GM12878 (cell line): ENCODE results near the gene SLC35F2. TPM values are rescaled to one million over a fixed set of nuclear protein-coding genes. Genes with fewer than 3 reads are reported as not detected.

Experiments used
- ATAC-seq: fragments of 200-7000 bp; cut with Tn5 transposase; 3 replicates; pipeline ENCODE4 v1.9.1; 2020; ENCODE audit warnings: mild to moderate bottlenecking, moderate library complexity
- BruUV-seq: library from RNA; stranded (reverse); fragments of 400-500 nt; replicated peaks from 2 replicates; lab custom pipeline; 2021; lab: Mats Ljungman, UMichigan
- CTCF ChIA-PET: fragments of 300-600 bp; sonication (Branson Sonifier 250); formaldehyde crosslinking; extraction: SDS; loops from one replicate; lab custom pipeline; 2021; ENCODE audit warnings: inconsistent platforms; lab: Yijun Ruan, JAX
- POLR2A ChIA-PET: fragments of 350-600 bp; formaldehyde crosslinking; extraction: SDS; loops from one replicate; lab custom pipeline; 2021; ENCODE audit warnings: inconsistent platforms; lab: Charles Lee
- RAD21 ChIA-PET: fragments of 300-600 bp; sonication (Branson Sonifier 250); formaldehyde crosslinking; loops from one replicate; lab custom pipeline; 2023; ENCODE audit warnings: antibody characterized with exemption; ENCODE audit not compliant: unreplicated experiment; lab: Charles Lee
- SMC1A ChIA-PET: fragments of 300-600 bp; sonication (Branson Sonifier 250); formaldehyde crosslinking; loops from one replicate; lab custom pipeline; 2023; ENCODE audit not compliant: unreplicated experiment, uncharacterized antibody; lab: Charles Lee
- DNase-seq: peaks from one replicate; pipeline ENCODE4 v3.0.0-alpha.2; 2011; ENCODE audit warnings: low read depth, low spot score
- FAIRE-seq: peaks from 3 replicates; lab custom pipeline; 2011; peaks lifted over from hg19 to GRCh38; lab: Jason Lieb, UNC
- H2AFZ ChIP-seq: 2 replicates; pipeline ENCODE4 v1.6.0; 2011; ENCODE audit warnings: low read depth, low read length, control low read depth; ENCODE audit not compliant: control insufficient read depth
- H3K27ac ChIP-seq: 2 replicates; pipeline ENCODE4 v1.5.1; 2011; ENCODE audit warnings: control low read depth; ENCODE audit not compliant: control insufficient read depth, insufficient read depth
- H3K27me3 ChIP-seq, 2 experiments: replicated peaks in 1 of 2; 2 replicates each; pipeline versions ENCODE4 v1.6.0 to v1.6.1; 2011; ENCODE audit warnings: low read length in 1 of 2; ENCODE audit not compliant: control insufficient read depth in 2 of 2, insufficient read depth in 2 of 2
- H3K36me3 ChIP-seq, 2 experiments: 2 replicates each; pipeline ENCODE4 v1.5.1; 2011; ENCODE audit warnings: low read length in 1 of 2; ENCODE audit not compliant: control insufficient read depth in 2 of 2, insufficient read depth in 2 of 2
- H3K4me1 ChIP-seq: 2 replicates; pipeline ENCODE4 v1.6.1; 2011; ENCODE audit warnings: mild to moderate bottlenecking, low read length, moderate library complexity, mixed read lengths; ENCODE audit not compliant: control insufficient read depth, insufficient read depth
- H3K4me2 ChIP-seq: 2 replicates; pipeline ENCODE4 v1.6.0; 2011; ENCODE audit warnings: control low read depth; ENCODE audit not compliant: control insufficient read depth, insufficient read depth
- H3K4me3 ChIP-seq: fragments of 200-600 bp; sonication (generic); 2 replicates; pipeline ENCODE4 v1.5.1; 2016
- H3K79me2 ChIP-seq: 2 replicates; pipeline ENCODE4 v1.6.0; 2011; ENCODE audit warnings: low read length; ENCODE audit not compliant: control insufficient read depth, insufficient read depth
- H3K9ac ChIP-seq: 2 replicates; pipeline ENCODE4 v1.8.0; 2011; ENCODE audit warnings: low read length, control low read depth, mixed read lengths; ENCODE audit not compliant: control insufficient read depth, insufficient read depth
- H3K9me3 ChIP-seq: replicated peaks from 3 replicates; pipeline ENCODE4 v1.5.1; 2011; ENCODE audit warnings: mild to moderate bottlenecking, low read length; ENCODE audit not compliant: control insufficient read depth, insufficient read depth
- H4K20me1 ChIP-seq: 2 replicates; pipeline ENCODE4 v1.6.0; 2011; ENCODE audit not compliant: control insufficient read depth, insufficient read depth
- EED ChIP-seq: sonication (generic); IDR thresholded peaks from 2 replicates; pipeline ENCODE4 v1.6.1; 2016; ENCODE audit warnings: antibody characterized with exemption, low read depth
- HCFC1 ChIP-seq: fragments of 150-350 bp; IDR thresholded peaks from 2 replicates; pipeline ENCODE4 v1.6.1; 2014; ENCODE audit warnings: low read length
- SPI1 ChIP-seq: IDR thresholded peaks from 2 replicates; pipeline ENCODE4 v1.6.1; 2011; ENCODE audit warnings: low read depth, mild to moderate bottlenecking, low read length, moderate library complexity, borderline replicate concordance; ENCODE audit not compliant: insufficient read depth
- ZNF24 ChIP-seq: fragments of 450-650 bp; IDR thresholded peaks from 2 replicates; pipeline ENCODE4 v1.6.1; 2017; ENCODE audit warnings: antibody characterized with exemption, mild to moderate bottlenecking
- WGBS: methylation state at CpG from one replicate; pipeline ENCODE4 v1.1.6; 2016; ENCODE audit warnings: low lambda C conversion rate; ENCODE audit not compliant: insufficient replicate concordance, insufficient coverage; ENCODE audit errors: missing lambda C conversion rate; 5-methylcytosine and 5-hydroxymethylcytosine counted together
- in situ Hi-C: fragments of 300-500 bp; cut with MboI; formaldehyde crosslinking; loops from 9 replicates; pipeline ENCODE4 v1.14.3; 2018; ENCODE audit warnings: mixed read lengths
- intact Hi-C: fragments of 100-400 bp; cut with micrococcal nuclease; formaldehyde crosslinking; loops from one replicate; pipeline ENCODE4 v1.14.2; 2022; ENCODE audit not compliant: unreplicated experiment
- polyA plus RNA-seq, 11 experiments: library from polyadenylated mRNA; depleted of rRNA in 4 of 11; unstranded in 6 of 11; stranded (reverse) in 5 of 11; fragments of >200 nt; fragmentation: Nextera tagmentation in 4 of 11; fragmentation: Illumina TruSeq in 1 of 11; extraction: Ambion mirVana in 4 of 11; extraction: Trizol in 1 of 11; gene quantifications; 1 replicate in 1 of 11; 2 replicates in 10 of 11; pipeline versions ENCODE4 v1.2.1 to v1.2.3, GENCODE V29; 2011 to 2016; ENCODE audit warnings: inconsistent platforms in 2 of 11, missing spikeins in 2 of 11, low read depth in 1 of 11
- total RNA-seq, 4 experiments: library from RNA; depleted of rRNA in 3 of 4; stranded (reverse); fragments of >200 nt in 3 of 4; fragmentation: Illumina TruSeq in 1 of 4; extraction: Trizol in 1 of 4; gene quantifications; 2 replicates each; pipeline versions ENCODE4 v1.2.1 to v1.2.3, GENCODE V29; 2013 to 2021
- TF ChIP-seq, protein P1 (sequence below): IDR thresholded peaks from 2 replicates; pipeline ENCODE4 v1.6.1; 2012; ENCODE audit warnings: low read depth, low read length, improper control_type of control experiment
- TF ChIP-seq, protein P2 (sequence below): IDR thresholded peaks from 2 replicates; pipeline ENCODE4 v1.6.1; 2012; ENCODE audit warnings: mild to moderate bottlenecking, low read depth, low read length
- TF ChIP-seq, protein P3 (sequence below): fragments of 450-650 bp; IDR thresholded peaks from 2 replicates; pipeline ENCODE4 v1.6.1; 2014; ENCODE audit warnings: mild to moderate bottlenecking

Gene SLC35F2
- total and polyA plus RNA-seq, 10 of the 15 experiments (the other 5 are each of a cell fraction or from before 2014, with no cell fraction given), result 15.2 to 48.8 (median 40.1) TPM

DNA sequence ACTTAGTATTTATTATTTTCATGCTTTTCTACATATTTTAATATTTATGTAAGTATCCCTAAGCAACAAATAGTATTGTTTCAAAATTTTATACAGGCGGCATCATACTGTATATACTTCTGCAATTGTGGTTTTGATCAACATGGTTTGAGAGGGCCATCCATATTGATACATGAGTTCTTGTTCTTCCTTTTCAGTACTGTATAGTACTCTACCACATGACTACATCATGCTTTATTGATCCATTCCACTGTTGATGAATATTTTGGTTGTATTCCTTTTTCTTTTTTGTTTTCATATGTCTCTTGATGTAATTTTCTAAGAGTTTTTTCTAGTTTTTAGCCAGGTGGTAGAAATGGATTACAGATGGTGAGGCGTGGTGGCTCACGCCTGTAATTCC is 40.1 kb downstream of the SLC35F2 start:
- in situ Hi-C loops, result no loop called here
- no peak overlapping the region for H2AFZ ChIP-seq
- peaks cover 48% of the 10 kb centered on the region for H3K79me2 ChIP-seq

DNA sequence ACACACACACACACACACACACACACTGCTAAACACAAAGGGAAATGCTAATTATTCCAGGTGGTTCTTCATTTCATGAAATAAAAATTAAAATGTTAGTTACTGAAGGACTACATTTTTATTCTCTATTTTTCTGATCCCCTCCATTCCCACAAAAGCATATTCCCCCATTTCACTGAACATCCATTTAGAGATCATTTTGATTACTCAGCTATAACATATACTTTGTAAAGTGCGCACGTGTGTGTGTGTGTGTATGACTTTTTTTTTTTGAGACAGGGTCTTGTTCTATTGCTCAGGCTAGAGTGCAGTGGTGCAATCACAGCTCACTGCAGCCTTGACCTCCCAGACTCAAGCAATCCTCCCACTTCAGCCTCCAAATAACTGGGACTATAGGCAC is 42.6 kb downstream of the SLC35F2 start:
- Histone ChIP-seq H3K27ac (no peak overlapping the region), H3K79me2 (peaks cover 27% of the 10 kb centered on the region), H3K9me3 (no peaks in the 10 kb centered on the region; the same call in 2 of the 3 replicates), H3K36me3 (peaks cover 6 to 8% of the 10 kb centered on the region in 2 experiments), H4K20me1 (no peaks in the 10 kb centered on the region), H3K4me2 (no peak overlapping the region), H3K4me1 (0 out of 2 replicates have a peak, but pooled peaks cover 6% of the 10 kb centered on the region), H3K4me3 (no peak overlapping the region), H3K27me3 (no peaks in the 10 kb centered on the region), H2AFZ (no peak overlapping the region), H3K9ac (no peak overlapping the region)
- WGBS, result 100% methylated on average over 2 of the region's 2 CpGs
- intact Hi-C loops (no loop called here), in situ Hi-C loops (no loop called here)
- ChIA-PET POLR2A (interaction anchor here (0.6 kb wide), 4 partner anchors 62 to 885 kb away, joined by 3 to 5 read pairs (median 3); no protein-coding TSS in a partner anchor), RAD21 (interaction anchor here (0.7 kb wide), 2 partner anchors 144 to 495 kb away, joined by 3 read pairs; no protein-coding TSS in a partner anchor), SMC1A (interaction anchor here (0.8 kb wide), 1 partner anchor 105 kb away, joined by 5 read pairs; no protein-coding TSS in a partner anchor), CTCF (interaction anchor here (0.6 to 1.7 kb wide), 2 partner anchors 16 to 1006 kb away, joined by 5 to 6 read pairs; no protein-coding TSS in a partner anchor)
- no peak for ATAC-seq
- DNase-seq, result no peak
- FAIRE-seq, result no peak
- TF ChIP-seq, protein P1, sequence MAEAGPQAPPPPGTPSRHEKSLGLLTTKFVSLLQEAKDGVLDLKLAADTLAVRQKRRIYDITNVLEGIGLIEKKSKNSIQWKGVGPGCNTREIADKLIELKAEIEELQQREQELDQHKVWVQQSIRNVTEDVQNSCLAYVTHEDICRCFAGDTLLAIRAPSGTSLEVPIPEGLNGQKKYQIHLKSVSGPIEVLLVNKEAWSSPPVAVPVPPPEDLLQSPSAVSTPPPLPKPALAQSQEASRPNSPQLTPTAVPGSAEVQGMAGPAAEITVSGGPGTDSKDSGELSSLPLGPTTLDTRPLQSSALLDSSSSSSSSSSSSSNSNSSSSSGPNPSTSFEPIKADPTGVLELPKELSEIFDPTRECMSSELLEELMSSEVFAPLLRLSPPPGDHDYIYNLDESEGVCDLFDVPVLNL, result no peak
- no peak for TF ChIP-seq HCFC1
- TF ChIP-seq, protein P2, sequence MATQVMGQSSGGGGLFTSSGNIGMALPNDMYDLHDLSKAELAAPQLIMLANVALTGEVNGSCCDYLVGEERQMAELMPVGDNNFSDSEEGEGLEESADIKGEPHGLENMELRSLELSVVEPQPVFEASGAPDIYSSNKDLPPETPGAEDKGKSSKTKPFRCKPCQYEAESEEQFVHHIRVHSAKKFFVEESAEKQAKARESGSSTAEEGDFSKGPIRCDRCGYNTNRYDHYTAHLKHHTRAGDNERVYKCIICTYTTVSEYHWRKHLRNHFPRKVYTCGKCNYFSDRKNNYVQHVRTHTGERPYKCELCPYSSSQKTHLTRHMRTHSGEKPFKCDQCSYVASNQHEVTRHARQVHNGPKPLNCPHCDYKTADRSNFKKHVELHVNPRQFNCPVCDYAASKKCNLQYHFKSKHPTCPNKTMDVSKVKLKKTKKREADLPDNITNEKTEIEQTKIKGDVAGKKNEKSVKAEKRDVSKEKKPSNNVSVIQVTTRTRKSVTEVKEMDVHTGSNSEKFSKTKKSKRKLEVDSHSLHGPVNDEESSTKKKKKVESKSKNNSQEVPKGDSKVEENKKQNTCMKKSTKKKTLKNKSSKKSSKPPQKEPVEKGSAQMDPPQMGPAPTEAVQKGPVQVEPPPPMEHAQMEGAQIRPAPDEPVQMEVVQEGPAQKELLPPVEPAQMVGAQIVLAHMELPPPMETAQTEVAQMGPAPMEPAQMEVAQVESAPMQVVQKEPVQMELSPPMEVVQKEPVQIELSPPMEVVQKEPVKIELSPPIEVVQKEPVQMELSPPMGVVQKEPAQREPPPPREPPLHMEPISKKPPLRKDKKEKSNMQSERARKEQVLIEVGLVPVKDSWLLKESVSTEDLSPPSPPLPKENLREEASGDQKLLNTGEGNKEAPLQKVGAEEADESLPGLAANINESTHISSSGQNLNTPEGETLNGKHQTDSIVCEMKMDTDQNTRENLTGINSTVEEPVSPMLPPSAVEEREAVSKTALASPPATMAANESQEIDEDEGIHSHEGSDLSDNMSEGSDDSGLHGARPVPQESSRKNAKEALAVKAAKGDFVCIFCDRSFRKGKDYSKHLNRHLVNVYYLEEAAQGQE, result no peak
- no peak for TF ChIP-seq ZNF24
- no TSS peak for BruUV-seq

More for the DNA sequence above, 40.1 kb downstream of the SLC35F2 start:
- POLR2A ChIA-PET, result interaction anchor here (0.6 kb wide), 1 partner anchor 9 kb away, joined by 3 read pairs; no protein-coding TSS in a partner anchor
- TF ChIP-seq SPI1, result no peak
- TF ChIP-seq EED, result no peak
- TF ChIP-seq, protein P3, sequence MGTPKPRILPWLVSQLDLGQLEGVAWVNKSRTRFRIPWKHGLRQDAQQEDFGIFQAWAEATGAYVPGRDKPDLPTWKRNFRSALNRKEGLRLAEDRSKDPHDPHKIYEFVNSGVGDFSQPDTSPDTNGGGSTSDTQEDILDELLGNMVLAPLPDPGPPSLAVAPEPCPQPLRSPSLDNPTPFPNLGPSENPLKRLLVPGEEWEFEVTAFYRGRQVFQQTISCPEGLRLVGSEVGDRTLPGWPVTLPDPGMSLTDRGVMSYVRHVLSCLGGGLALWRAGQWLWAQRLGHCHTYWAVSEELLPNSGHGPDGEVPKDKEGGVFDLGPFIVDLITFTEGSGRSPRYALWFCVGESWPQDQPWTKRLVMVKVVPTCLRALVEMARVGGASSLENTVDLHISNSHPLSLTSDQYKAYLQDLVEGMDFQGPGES, result no peak
- TF ChIP-seq, all 136 proteins: peak for 0
- no peaks in the 10 kb centered on the region for H3K27me3 ChIP-seq
- H4K20me1 ChIP-seq, result no peaks in the 10 kb centered on the region
- no TSS peak for BruUV-seq
- H3K36me3 ChIP-seq, result peaks cover 4 to 5% of the 10 kb centered on the region in 2 experiments
- 0 out of 2 replicates have a peak, but pooled peaks cover 6% of the 10 kb centered on the region for H3K4me1 ChIP-seq
- FAIRE-seq, result no peak
- no peak for DNase-seq
- no peak overlapping the region for H3K4me2 ChIP-seq
- ChIA-PET RAD21 (no interaction called here), SMC1A (no interaction called here), CTCF (no interaction called here)
- no peak overlapping the region for H3K4me3 ChIP-seq
- no peak overlapping the region for H3K27ac ChIP-seq
- H3K9me3 ChIP-seq, result no peaks in the 10 kb centered on the region; the same call in 2 of the 3 replicates
- no peak overlapping the region for H3K9ac ChIP-seq
- ATAC-seq, result no peak
- 96% methylated on average over 3 of the region's 3 CpGs for WGBS
- intact Hi-C loops, result no loop called here
